ENCODE results near the gene DHX36. TPM values are rescaled to one million over a fixed set of nuclear protein-coding genes. Genes with fewer than 3 reads are reported as not detected.

DHX36 gene
- total RNA-seq, 1 donor from 2014 or later = 65.5 TPM

- ATAC-seq (no peak), DNase-seq (no peak)
- H3K27ac ChIP-seq = no peak overlapping the region
- peaks cover 10% of the 10 kb centered on the region for H3K36me3 ChIP-seq
- no peaks in the 10 kb centered on the region for H3K9me3 ChIP-seq
- no peaks in the 10 kb centered on the region for H3K27me3 ChIP-seq (ENCODE audit: low read depth)
- no peak overlapping the region for H3K4me3 ChIP-seq
- TF ChIP-seq CTCF (IDR thresholded peaks at IDR 0.05) = no peak
- no peaks in the 10 kb centered on the region for H3K4me1 ChIP-seq
- intact Hi-C loops (cut with DNase I) = no loop called here
These were observed 84.1 kb downstream of the DHX36 start for GRCh38 chr3:154240235-154240634.

- H3K4me1 ChIP-seq = no peaks in the 10 kb centered on the region
- intact Hi-C loops (cut with DNase I) = no loop called here
- H3K27ac ChIP-seq = no peak overlapping the region
- TF ChIP-seq CTCF (IDR thresholded peaks at IDR 0.05) = no peak
- H3K27me3 ChIP-seq (ENCODE audit: low read depth) = no peaks in the 10 kb centered on the region
- DNase-seq = no peak
- ATAC-seq = no peak
- no peak overlapping the region for H3K4me3 ChIP-seq
- H3K36me3 ChIP-seq = peaks cover 10% of the 10 kb centered on the region
- H3K9me3 ChIP-seq = no peaks in the 10 kb centered on the region
These were observed 88.0 kb downstream of the DHX36 start for GRCh38 chr3:154236331-154236730.

GRCh38 chr3:154235330-154235729, 89.0 kb downstream of the DHX36 start:
- no peak for TF ChIP-seq CTCF (IDR thresholded peaks at IDR 0.05)
- no peaks in the 10 kb centered on the region for H3K27me3 ChIP-seq (ENCODE audit: low read depth)
- ATAC-seq = no peak
- peaks cover 3% of the 10 kb centered on the region for H3K4me1 ChIP-seq
- no peak overlapping the region for H3K27ac ChIP-seq
- no peak for DNase-seq
- intact Hi-C loops (cut with DNase I) = no loop called here
- no peaks in the 10 kb centered on the region for H3K9me3 ChIP-seq
- H3K4me3 ChIP-seq = no peak overlapping the region
- peaks cover 3% of the 10 kb centered on the region for H3K36me3 ChIP-seq

- TF ChIP-seq CTCF (IDR thresholded peaks at IDR 0.05) = no peak
- intact Hi-C loops (cut with DNase I) = no loop called here
- peak; percentile 24 to 30 for ATAC-seq
These were observed 95.1 kb downstream of the DHX36 start for GRCh38 chr3:154229217-154229590.

GRCh38 chr3:154228561-154229216, 95.6 kb downstream of the DHX36 start:
- DNase-seq = no peak
- H3K27ac ChIP-seq = peak overlapping the region; percentile 25
- ATAC-seq = peak; percentile 87 to 94
- H3K36me3 ChIP-seq = no peaks in the 10 kb centered on the region
- no peak for TF ChIP-seq CTCF (IDR thresholded peaks at IDR 0.05)
- no peaks in the 10 kb centered on the region for H3K9me3 ChIP-seq
- intact Hi-C loops (cut with DNase I) = no loop called here
- no peaks in the 10 kb centered on the region for H3K27me3 ChIP-seq (ENCODE audit: low read depth)
- H3K4me1 ChIP-seq = peaks cover 4% of the 10 kb centered on the region
- no peak overlapping the region for H3K4me3 ChIP-seq

More at GRCh38 chr3:154229217-154229590, 95.1 kb downstream of the DHX36 start:
- H3K27ac ChIP-seq = peak overlapping the region; percentile 25
- H3K27me3 ChIP-seq (ENCODE audit: low read depth) = no peaks in the 10 kb centered on the region
- no peaks in the 10 kb centered on the region for H3K36me3 ChIP-seq
- DNase-seq = no peak
- no peak overlapping the region for H3K4me3 ChIP-seq
- peaks cover 4% of the 10 kb centered on the region for H3K4me1 ChIP-seq
- H3K9me3 ChIP-seq = no peaks in the 10 kb centered on the region
